Neural cell (in vitro differentiated cells): ENCODE results near the gene TJP1.

ENCODE experiments used
- EP300 ChIP-seq: fragments of 450-650 bp; conservative IDR thresholded peaks from 2 replicates; pipeline ENCODE4 v1.6.1; 2014; ENCODE audit warnings: antibody characterized with exemption, mild to moderate bottlenecking, moderate library complexity; ENCODE audit not compliant: poor library complexity, severe bottlenecking
- EZH2 ChIP-seq: fragments of 200-600, 300-800 bp; shearing (Covaris generic), sonication (generic); IDR thresholded peaks from 2 replicates; pipeline ENCODE4 v1.6.1; 2014; ENCODE audit warnings: antibody characterized with exemption, low read length, borderline replicate concordance, mild to moderate bottlenecking; ENCODE audit not compliant: insufficient read depth, poor library complexity, severe bottlenecking
- POLR2AphosphoS5 ChIP-seq: IDR thresholded peaks from 2 replicates; pipeline ENCODE4 v1.6.1; 2012
- RAD21 ChIP-seq: fragments of 450-650 bp; conservative IDR thresholded peaks from 2 replicates; pipeline ENCODE4 v1.6.1; 2014; ENCODE audit warnings: antibody characterized with exemption, mild to moderate bottlenecking, moderate library complexity
- TAF1 ChIP-seq: IDR thresholded peaks from 2 replicates; pipeline ENCODE4 v1.6.1; 2012; ENCODE audit warnings: low read depth
- TF ChIP-seq, protein P1 (sequence below): fragments of 450-650 bp; IDR thresholded peaks from 2 replicates; pipeline ENCODE4 v1.5.1; 2014; ENCODE audit warnings: antibody characterized with exemption, mild to moderate bottlenecking, moderate library complexity; ENCODE audit not compliant: poor library complexity, severe bottlenecking
- TF ChIP-seq, protein P2 (sequence below): IDR thresholded peaks from 2 replicates; pipeline ENCODE4 v1.6.1; 2012; ENCODE audit warnings: borderline replicate concordance

DNA sequence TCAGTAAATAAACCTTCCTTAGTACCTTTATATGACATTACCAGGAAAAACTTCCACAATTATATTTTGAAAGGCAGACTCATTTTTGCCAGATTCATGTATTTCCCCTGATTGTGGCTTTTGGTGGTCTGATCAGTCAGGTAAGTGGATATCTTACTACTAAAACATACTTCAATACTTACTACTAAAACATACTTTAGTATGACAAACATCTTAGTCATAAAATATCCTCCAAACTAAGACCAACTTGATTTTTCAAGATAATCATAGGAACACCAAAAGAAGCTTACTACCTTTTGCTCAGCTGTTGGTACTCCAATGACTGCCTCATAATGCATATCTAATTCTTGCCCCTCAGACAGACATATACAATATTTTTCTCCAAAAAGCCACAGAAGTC, 9.3 kb downstream of the TJP1 start:
- TF ChIP-seq, protein P1, sequence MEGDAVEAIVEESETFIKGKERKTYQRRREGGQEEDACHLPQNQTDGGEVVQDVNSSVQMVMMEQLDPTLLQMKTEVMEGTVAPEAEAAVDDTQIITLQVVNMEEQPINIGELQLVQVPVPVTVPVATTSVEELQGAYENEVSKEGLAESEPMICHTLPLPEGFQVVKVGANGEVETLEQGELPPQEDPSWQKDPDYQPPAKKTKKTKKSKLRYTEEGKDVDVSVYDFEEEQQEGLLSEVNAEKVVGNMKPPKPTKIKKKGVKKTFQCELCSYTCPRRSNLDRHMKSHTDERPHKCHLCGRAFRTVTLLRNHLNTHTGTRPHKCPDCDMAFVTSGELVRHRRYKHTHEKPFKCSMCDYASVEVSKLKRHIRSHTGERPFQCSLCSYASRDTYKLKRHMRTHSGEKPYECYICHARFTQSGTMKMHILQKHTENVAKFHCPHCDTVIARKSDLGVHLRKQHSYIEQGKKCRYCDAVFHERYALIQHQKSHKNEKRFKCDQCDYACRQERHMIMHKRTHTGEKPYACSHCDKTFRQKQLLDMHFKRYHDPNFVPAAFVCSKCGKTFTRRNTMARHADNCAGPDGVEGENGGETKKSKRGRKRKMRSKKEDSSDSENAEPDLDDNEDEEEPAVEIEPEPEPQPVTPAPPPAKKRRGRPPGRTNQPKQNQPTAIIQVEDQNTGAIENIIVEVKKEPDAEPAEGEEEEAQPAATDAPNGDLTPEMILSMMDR = no peak
- TF ChIP-seq EZH2 (no peak), EP300 (no peak), RAD21 (no peak), POLR2AphosphoS5 (no peak), TAF1 (no peak)
- TF ChIP-seq, protein P2, sequence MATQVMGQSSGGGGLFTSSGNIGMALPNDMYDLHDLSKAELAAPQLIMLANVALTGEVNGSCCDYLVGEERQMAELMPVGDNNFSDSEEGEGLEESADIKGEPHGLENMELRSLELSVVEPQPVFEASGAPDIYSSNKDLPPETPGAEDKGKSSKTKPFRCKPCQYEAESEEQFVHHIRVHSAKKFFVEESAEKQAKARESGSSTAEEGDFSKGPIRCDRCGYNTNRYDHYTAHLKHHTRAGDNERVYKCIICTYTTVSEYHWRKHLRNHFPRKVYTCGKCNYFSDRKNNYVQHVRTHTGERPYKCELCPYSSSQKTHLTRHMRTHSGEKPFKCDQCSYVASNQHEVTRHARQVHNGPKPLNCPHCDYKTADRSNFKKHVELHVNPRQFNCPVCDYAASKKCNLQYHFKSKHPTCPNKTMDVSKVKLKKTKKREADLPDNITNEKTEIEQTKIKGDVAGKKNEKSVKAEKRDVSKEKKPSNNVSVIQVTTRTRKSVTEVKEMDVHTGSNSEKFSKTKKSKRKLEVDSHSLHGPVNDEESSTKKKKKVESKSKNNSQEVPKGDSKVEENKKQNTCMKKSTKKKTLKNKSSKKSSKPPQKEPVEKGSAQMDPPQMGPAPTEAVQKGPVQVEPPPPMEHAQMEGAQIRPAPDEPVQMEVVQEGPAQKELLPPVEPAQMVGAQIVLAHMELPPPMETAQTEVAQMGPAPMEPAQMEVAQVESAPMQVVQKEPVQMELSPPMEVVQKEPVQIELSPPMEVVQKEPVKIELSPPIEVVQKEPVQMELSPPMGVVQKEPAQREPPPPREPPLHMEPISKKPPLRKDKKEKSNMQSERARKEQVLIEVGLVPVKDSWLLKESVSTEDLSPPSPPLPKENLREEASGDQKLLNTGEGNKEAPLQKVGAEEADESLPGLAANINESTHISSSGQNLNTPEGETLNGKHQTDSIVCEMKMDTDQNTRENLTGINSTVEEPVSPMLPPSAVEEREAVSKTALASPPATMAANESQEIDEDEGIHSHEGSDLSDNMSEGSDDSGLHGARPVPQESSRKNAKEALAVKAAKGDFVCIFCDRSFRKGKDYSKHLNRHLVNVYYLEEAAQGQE = no peak
